NT2/D1 (cell line): ENCODE data around the gene NELL2.

ENCODE experiments used
- DNase-seq: peaks from one replicate; pipeline ENCODE4 v3.0.0-alpha.2; 2011; ENCODE audit warnings: low read depth, low spot score
- H3K27me3 ChIP-seq: 2 replicates; pipeline ENCODE4 v1.6.0; 2011; ENCODE audit warnings: mild to moderate bottlenecking; ENCODE audit not compliant: insufficient read length, insufficient read depth
- H3K36me3 ChIP-seq: 2 replicates; pipeline ENCODE4 v1.6.1; 2011; ENCODE audit warnings: mild to moderate bottlenecking, low read length, mixed read lengths; ENCODE audit not compliant: insufficient read depth, insufficient read length
- H3K4me1 ChIP-seq: 2 replicates; pipeline ENCODE4 v1.5.1; 2011; ENCODE audit not compliant: insufficient read depth, insufficient read length
- H3K4me3 ChIP-seq: 2 replicates; pipeline ENCODE4 v1.5.1; 2011; ENCODE audit warnings: low read depth; ENCODE audit not compliant: insufficient read length
- H3K9ac ChIP-seq: 2 replicates; pipeline ENCODE4 v1.6.0; 2011; ENCODE audit warnings: low read depth; ENCODE audit not compliant: insufficient read length
- H3K9me3 ChIP-seq: 2 replicates; pipeline ENCODE4 v1.5.1; 2011; ENCODE audit warnings: mild to moderate bottlenecking, low read length; ENCODE audit not compliant: insufficient read depth
- SUZ12 ChIP-seq: IDR thresholded peaks from 2 replicates; pipeline ENCODE4 v1.6.1; 2011; ENCODE audit not compliant: insufficient read length, insufficient read depth; ENCODE audit errors: extremely low read depth
- YY1 ChIP-seq: IDR thresholded peaks from 2 replicates; pipeline ENCODE4 v1.6.1; 2011; ENCODE audit not compliant: insufficient read length, insufficient read depth
- ZNF274 ChIP-seq: IDR thresholded peaks from 2 replicates; pipeline ENCODE4 v1.6.1; 2011; ENCODE audit warnings: mild to moderate bottlenecking, low read depth, low read length

Gene NELL2

GRCh38 chr12:44537354-44537753, 338.8 kb downstream of the NELL2 start:
- Histone ChIP-seq H3K4me1 (no peaks in the 10 kb centered on the region), H3K9me3 (no peaks in the 10 kb centered on the region), H3K36me3 (no peaks in the 10 kb centered on the region), H3K27me3 (no peaks in the 10 kb centered on the region), H3K4me3 (no peak overlapping the region), H3K9ac (no peak overlapping the region)
- TF ChIP-seq YY1 (no peak), SUZ12 (no peak), ZNF274 (no peak)
- no peak for DNase-seq

GRCh38 chr12:44532940-44533339, 343.2 kb downstream of the NELL2 start:
- DNase-seq, result no peak
- Histone ChIP-seq H3K36me3 (no peaks in the 10 kb centered on the region), H3K4me3 (no peak overlapping the region), H3K9ac (no peak overlapping the region), H3K4me1 (no peaks in the 10 kb centered on the region), H3K27me3 (no peaks in the 10 kb centered on the region), H3K9me3 (no peaks in the 10 kb centered on the region)
- TF ChIP-seq ZNF274, result no peak
- no peak for TF ChIP-seq YY1
- no peak for TF ChIP-seq SUZ12

DNA sequence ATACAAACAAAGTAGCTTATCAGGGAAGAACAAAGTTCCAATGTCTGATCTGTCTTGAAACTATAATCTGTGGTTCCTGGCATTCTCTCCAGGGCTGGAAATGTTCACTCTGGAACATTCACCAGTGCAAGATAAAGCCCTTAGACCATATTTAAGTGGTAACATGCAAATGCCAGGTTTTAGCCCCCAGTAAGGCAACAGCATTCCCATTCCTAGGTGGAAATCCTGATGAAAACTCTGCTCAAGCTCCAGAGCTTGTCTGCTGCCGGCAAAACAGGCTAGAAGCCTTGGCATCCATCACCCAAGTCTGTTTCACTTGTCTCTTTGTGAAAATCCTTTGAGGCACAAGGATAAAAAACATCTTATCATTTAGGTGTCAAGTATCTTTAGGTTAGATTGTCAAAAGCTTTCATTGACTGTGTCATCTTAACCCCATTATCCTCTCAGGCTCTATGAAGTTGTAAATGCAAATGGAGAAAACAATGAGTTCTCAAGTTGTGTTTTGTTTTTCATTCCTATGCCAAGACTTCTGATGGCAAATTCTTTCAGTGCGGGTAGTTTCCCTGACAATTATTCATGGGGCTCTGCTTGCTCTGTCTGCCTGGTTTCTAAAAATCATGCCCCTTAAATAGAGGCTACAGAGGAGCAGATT, 344.7 kb downstream of the NELL2 start:
- Histone ChIP-seq H3K4me1 (no peaks in the 10 kb centered on the region), H3K4me3 (no peak overlapping the region), H3K9ac (no peak overlapping the region), H3K36me3 (no peaks in the 10 kb centered on the region), H3K27me3 (no peaks in the 10 kb centered on the region), H3K9me3 (no peaks in the 10 kb centered on the region)
- DNase-seq, result no peak
- no peak for TF ChIP-seq ZNF274
- TF ChIP-seq SUZ12, result no peak
- no peak for TF ChIP-seq YY1

- no peaks in the 10 kb centered on the region for H3K4me1 ChIP-seq
- no peaks in the 10 kb centered on the region for H3K9me3 ChIP-seq
- no peak overlapping the region for H3K4me3 ChIP-seq
- TF ChIP-seq ZNF274 (no peak), SUZ12 (no peak), YY1 (no peak)
- no peaks in the 10 kb centered on the region for H3K36me3 ChIP-seq
- H3K9ac ChIP-seq, result no peak overlapping the region
- DNase-seq, result no peak
- H3K27me3 ChIP-seq, result no peaks in the 10 kb centered on the region
These were observed 349.4 kb downstream of the NELL2 start for GRCh38 chr12:44526655-44527182.

- Histone ChIP-seq H3K27me3 (no peaks in the 10 kb centered on the region), H3K4me3 (no peak overlapping the region), H3K36me3 (no peaks in the 10 kb centered on the region), H3K4me1 (no peaks in the 10 kb centered on the region), H3K9me3 (no peaks in the 10 kb centered on the region), H3K9ac (no peak overlapping the region)
- no peak for TF ChIP-seq SUZ12
- no peak for DNase-seq
These were observed 350.1 kb downstream of the NELL2 start for GRCh38 chr12:44525806-44526654.

GRCh38 chr12:44523828-44524227, 352.3 kb downstream of the NELL2 start:
- H3K9ac ChIP-seq, result no peak overlapping the region
- H3K27me3 ChIP-seq, result no peaks in the 10 kb centered on the region
- DNase-seq, result no peak
- TF ChIP-seq YY1 (no peak), ZNF274 (no peak), SUZ12 (no peak)
- no peaks in the 10 kb centered on the region for H3K4me1 ChIP-seq
- H3K4me3 ChIP-seq, result no peak overlapping the region
- H3K36me3 ChIP-seq, result no peaks in the 10 kb centered on the region
- H3K9me3 ChIP-seq, result no peaks in the 10 kb centered on the region

DNA sequence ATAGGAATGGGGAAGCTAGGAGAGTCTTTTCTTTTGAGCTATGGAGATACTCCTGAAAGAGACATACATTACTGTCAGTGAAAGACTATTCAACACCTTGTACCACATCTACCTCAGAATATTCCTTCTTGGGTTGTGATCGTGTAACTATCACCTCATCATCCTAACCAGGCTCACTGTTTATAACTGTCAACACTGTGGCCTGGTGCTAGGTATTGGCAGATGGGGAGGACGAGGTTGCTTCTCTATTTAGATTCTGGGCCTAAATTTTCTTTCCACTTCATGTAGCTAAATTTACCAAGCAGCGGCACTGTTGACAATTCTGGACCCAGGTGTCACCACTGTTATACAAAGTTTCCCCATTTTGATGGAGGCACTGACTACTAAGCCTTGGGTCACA, 354.4 kb downstream of the NELL2 start:
- Histone ChIP-seq H3K36me3 (no peaks in the 10 kb centered on the region), H3K4me1 (no peaks in the 10 kb centered on the region), H3K27me3 (no peaks in the 10 kb centered on the region), H3K9ac (no peak overlapping the region), H3K9me3 (no peaks in the 10 kb centered on the region), H3K4me3 (no peak overlapping the region)
- no peak for DNase-seq
- no peak for TF ChIP-seq ZNF274
- TF ChIP-seq YY1, result no peak
- no peak for TF ChIP-seq SUZ12
